Natural killer cell (primary cell): ENCODE measurements around the gene IER5L. TPM values are rescaled to one million over a fixed set of nuclear protein-coding genes. Genes with fewer than 3 reads are reported as not detected.

Experiments used
- ATAC-seq, 3 donors: fragments of 150-1000 bp in 2 of 3; fragments of 200-7000 bp in 1 of 3; cut with Tn5 transposase; 1 replicate in 1 of 3; 2 replicates in 2 of 3; pipeline ENCODE4 v1.10.0; 2021; ENCODE audit warnings: mild to moderate bottlenecking in 2 of 3, moderate library complexity in 2 of 3
- DNase-seq, 2 donors: peaks; one replicate each; pipeline versions ENCODE4 v3.0.0 to v3.0.0-alpha.2; 2013 to 2021; ENCODE audit warnings: mixed read lengths in 1 of 2
- H3K27ac ChIP-seq: one replicate; pipeline ENCODE4 v1.5.1; 2013; ENCODE audit warnings: mild to moderate bottlenecking, low read length
- H3K27me3 ChIP-seq: one replicate; pipeline ENCODE4 v1.6.1; 2013; ENCODE audit warnings: low read length; ENCODE audit not compliant: control insufficient read depth, insufficient read depth
- H3K36me3 ChIP-seq: one replicate; pipeline ENCODE4 v1.6.1; 2013; ENCODE audit warnings: low read length; ENCODE audit not compliant: control insufficient read depth, insufficient read depth
- H3K4me1 ChIP-seq: one replicate; pipeline ENCODE4 v1.6.1; 2013; ENCODE audit warnings: low read length; ENCODE audit not compliant: control insufficient read depth, insufficient read depth
- H3K4me3 ChIP-seq: one replicate; pipeline ENCODE4 v1.5.1; 2013; ENCODE audit warnings: low read length
- H3K9me3 ChIP-seq: one replicate; pipeline ENCODE4 v1.6.1; 2013; ENCODE audit warnings: low read length; ENCODE audit not compliant: control insufficient read depth, insufficient read depth
- H3K27ac Mint-ChIP-seq, 2 donors: one replicate each; pipeline ENCODE4 v1.8.0; 2022; ENCODE audit warnings: mild to moderate bottlenecking in 2 of 2, mixed read lengths in 2 of 2, moderate library complexity in 1 of 2
- H3K27me3 Mint-ChIP-seq, 2 donors: one replicate each; pipeline ENCODE4 v1.8.0; 2022; ENCODE audit warnings: low read depth in 2 of 2, mixed read lengths in 2 of 2
- H3K36me3 Mint-ChIP-seq: one replicate; pipeline ENCODE4 v1.8.0; 2022; ENCODE audit warnings: mixed read lengths
- H3K4me1 Mint-ChIP-seq, 2 donors: one replicate each; pipeline ENCODE4 v1.8.0; 2022; ENCODE audit warnings: mixed read lengths in 2 of 2
- H3K4me3 Mint-ChIP-seq: one replicate; pipeline ENCODE4 v1.8.0; 2022; ENCODE audit warnings: mild to moderate bottlenecking, moderate library complexity, mixed read lengths
- H3K9me3 Mint-ChIP-seq, 2 donors: one replicate each; pipeline ENCODE4 v1.8.0; 2022; ENCODE audit warnings: mixed read lengths in 2 of 2
- CTCF ChIP-seq: fragments of 200-600 bp; IDR thresholded peaks from one replicate; pipeline ENCODE4 v1.8.0; 2022; ENCODE audit warnings: antibody characterized with exemption
- WGBS: methylation state at CpG from one replicate; pipeline ENCODE4 v1.1.7; 2013; ENCODE audit warnings: missing lambda C conversion rate; ENCODE audit not compliant: insufficient coverage; 5-methylcytosine and 5-hydroxymethylcytosine counted together
- intact Hi-C: fragments of 100-400 bp; cut with micrococcal nuclease; formaldehyde crosslinking; loops from one replicate; pipeline ENCODE4 v1.14.2; 2022
- total RNA-seq, 4 donors: library from RNA; stranded (reverse); fragments of 120-200 nt in 1 of 4; gene quantifications; one replicate each; pipeline versions ENCODE4 v1.2.3 to v1.2.4, GENCODE V29; 2013 to 2022

IER5L gene
- total RNA-seq, 3 donors from 2014 or later (not counting 1 experiment from before 2014, with no cell fraction given), result 1.4 to 3.9 (median 2.8) TPM

DNA sequence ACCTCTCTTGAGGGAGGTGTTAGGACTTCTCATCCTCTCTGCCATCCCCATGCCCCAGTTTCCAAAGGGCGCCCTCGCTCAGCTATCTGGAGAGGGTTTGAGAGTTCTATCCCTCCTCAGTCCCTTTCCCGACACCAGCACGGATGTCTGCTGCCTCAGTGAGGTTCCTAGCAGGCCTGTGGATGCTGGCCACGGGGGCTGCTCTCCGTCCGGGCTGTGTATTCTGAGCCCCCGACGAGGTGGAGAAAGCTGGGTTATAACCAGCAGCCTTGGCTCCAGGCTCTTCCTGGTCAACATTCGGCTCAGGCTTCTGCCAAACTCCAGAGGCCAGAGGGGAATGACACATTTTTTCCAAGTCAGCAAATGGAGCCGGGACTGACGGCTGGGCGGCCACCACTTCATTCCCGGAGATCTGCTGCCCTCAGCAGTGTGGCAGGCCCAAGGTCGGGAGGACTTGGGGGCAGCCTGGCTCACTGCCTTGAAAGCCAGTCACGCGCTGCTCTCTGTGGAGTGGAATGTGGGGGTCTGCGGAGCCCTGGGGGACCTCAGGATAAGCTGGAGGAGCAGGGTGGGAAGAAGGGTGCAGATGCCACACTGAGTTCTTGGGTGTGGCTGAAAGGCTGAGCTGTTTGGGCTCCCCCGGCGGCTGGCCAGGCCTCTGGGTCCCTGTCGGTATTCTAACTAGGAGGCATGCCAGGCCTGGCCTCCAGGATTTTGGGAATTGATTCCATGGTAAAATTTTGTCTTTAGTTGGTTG lies 39.4 kb downstream of the IER5L start:
- no peaks in the 10 kb centered on the region for H3K36me3 Mint-ChIP-seq
- WGBS, result 85% methylated on average over 21 of the region's 21 CpGs
- no peak overlapping the region for H3K4me3 Mint-ChIP-seq
- Histone ChIP-seq H3K4me1 (peaks cover 35% of the 10 kb centered on the region), H3K27ac (no peak overlapping the region), H3K4me3 (no peak overlapping the region), H3K36me3 (peaks cover 26% of the 10 kb centered on the region), H3K27me3 (no peaks in the 10 kb centered on the region), H3K9me3 (no peaks in the 10 kb centered on the region)
- peaks cover 14 to 39% of the 10 kb centered on the region in 2 donors for H3K4me1 Mint-ChIP-seq
- intact Hi-C loops, result loop anchor here (1.0 kb wide), 1 partner anchor 488 kb away; the partner anchor contains the start of gene NTMT1
- TF ChIP-seq CTCF, result no peak
- no peaks in the 10 kb centered on the region for H3K9me3 Mint-ChIP-seq
- H3K27ac Mint-ChIP-seq, result peak overlapping the region; percentile 91 to 93
- peak in 1 of 3 donors; percentile 2 for ATAC-seq
- no peaks in the 10 kb centered on the region for H3K27me3 Mint-ChIP-seq
- no peak for DNase-seq

- no peaks in the 10 kb centered on the region for H3K27me3 Mint-ChIP-seq
- H3K4me3 ChIP-seq, result no peak overlapping the region
- H3K9me3 ChIP-seq, result no peaks in the 10 kb centered on the region
- H3K4me3 Mint-ChIP-seq, result no peak overlapping the region
- H3K27me3 ChIP-seq, result no peaks in the 10 kb centered on the region
- H3K36me3 ChIP-seq, result peaks cover 30% of the 10 kb centered on the region
- peaks cover 14 to 37% of the 10 kb centered on the region in 2 donors for H3K4me1 Mint-ChIP-seq
- H3K27ac Mint-ChIP-seq, result no peak overlapping the region
- WGBS, result 93% methylated on average over 9 of the region's 9 CpGs
- no peaks in the 10 kb centered on the region for H3K36me3 Mint-ChIP-seq
- no peak for TF ChIP-seq CTCF
- H3K27ac ChIP-seq, result no peak overlapping the region
- no peaks in the 10 kb centered on the region for H3K9me3 Mint-ChIP-seq
- H3K4me1 ChIP-seq, result peaks cover 35% of the 10 kb centered on the region
- intact Hi-C loops, result no loop called here
- DNase-seq (no peak), ATAC-seq (no peak)
Observed at GRCh38 chr9:129138144-129138462, 40.0 kb downstream of the IER5L start.

DNA sequence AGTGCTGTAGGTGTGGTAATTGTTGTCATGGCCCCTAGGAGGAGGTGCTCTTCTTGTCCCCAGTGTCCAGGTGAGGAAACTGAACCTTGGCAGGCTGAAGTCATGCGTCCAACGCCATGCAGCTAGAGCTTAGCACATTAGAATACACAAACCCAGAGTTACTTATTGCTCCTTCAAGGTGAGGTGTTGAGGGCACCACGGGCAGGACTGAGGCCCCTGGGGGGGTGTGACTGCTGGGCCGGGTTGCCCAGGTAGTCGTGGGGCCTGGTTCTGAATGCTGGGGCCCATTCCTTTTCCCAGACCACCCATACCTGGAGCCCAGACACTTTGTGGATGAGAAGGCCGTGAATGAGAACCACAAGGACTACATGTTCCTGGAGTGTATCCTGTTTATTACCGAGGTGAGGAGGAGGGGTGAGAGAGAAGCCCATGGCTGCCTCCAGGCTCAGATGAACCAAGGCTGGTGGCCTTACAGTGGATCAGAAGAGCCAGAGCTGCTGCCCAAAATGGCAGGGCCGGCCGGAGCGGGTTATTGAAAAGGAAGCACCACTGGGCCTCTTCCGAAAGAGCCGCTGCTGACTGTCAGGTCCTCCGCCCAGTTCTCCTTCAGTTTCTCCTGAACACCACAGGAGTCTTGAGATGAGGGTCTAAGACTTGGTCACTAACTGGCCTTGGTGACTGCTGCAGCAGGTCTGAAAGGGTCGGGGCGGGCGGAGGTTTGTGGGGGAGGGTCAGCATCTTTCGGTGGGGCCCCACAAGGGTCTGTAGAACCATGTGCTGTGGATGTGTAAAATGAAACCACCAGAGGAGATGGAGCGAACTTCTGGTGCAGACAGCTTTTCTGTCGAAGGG lies 40.5 kb downstream of the IER5L start:
- H3K27ac Mint-ChIP-seq, result no peak overlapping the region
- H3K36me3 Mint-ChIP-seq, result no peaks in the 10 kb centered on the region
- peaks cover 28% of the 10 kb centered on the region for H3K36me3 ChIP-seq
- no peak overlapping the region for H3K4me3 Mint-ChIP-seq
- no peaks in the 10 kb centered on the region for H3K27me3 ChIP-seq
- ATAC-seq (no peak), DNase-seq (no peak)
- H3K4me3 ChIP-seq, result no peak overlapping the region
- intact Hi-C loops, result no loop called here
- H3K9me3 Mint-ChIP-seq, result no peaks in the 10 kb centered on the region
- peaks cover 14 to 31% of the 10 kb centered on the region in 2 donors for H3K4me1 Mint-ChIP-seq
- no peak overlapping the region for H3K27ac ChIP-seq
- 94% methylated on average over 19 of the region's 19 CpGs for WGBS
- TF ChIP-seq CTCF, result no peak
- H3K27me3 Mint-ChIP-seq, result no peaks in the 10 kb centered on the region
- H3K9me3 ChIP-seq, result no peaks in the 10 kb centered on the region
- peaks cover 32% of the 10 kb centered on the region for H3K4me1 ChIP-seq
